ENCODE measurements around the gene PHTF2.
"Not testable (repeated sequence)": the region's sequence is repeated elsewhere in the genome, so short reads cannot be mapped to it uniquely, and the experiment has no call there.

Gene PHTF2

DNA sequence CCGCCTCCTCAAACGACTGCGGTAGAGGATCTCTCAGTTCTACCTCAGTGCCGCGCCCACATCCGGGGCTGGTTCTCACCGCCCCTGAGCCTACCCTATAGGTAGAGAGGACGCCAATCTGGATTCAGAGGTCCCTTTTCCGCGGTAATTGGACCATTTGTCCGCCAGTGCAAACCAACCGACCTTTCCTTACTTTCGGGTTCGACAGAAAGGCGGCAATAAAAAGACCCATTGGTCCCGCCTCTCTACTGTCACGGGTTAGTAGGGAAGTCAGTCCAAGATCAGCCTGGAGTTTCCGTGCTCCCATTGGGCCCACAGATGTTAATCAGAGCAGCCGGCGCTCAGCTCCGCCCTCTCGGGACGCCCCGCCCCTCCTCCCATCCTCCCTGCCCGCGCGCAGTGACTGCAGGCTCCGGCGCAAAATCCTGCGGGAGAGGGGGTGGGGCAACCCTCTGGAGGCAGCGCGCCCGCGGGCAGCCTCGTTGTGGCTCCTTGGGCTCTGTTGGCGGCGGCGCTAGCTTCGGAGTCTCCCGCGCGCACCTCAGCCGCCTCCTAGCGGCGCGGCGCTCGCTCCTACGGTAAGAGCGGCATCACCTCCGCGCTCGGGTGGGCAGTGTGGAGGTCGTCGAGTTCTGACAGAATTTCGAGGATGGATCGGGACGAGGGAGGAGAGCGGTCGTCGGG is at the start of gene PHTF2, which contains the start of gene TMEM60:
Gene PHTF2, plus strand, starts transcription at position 380 of the 684 bp plus-strand sequence.
Gene TMEM60, minus strand, starts transcription at position 41 of the 684 bp plus-strand sequence. CDS start 4,061 bp downstream, outside the sequence.
- peak; percentile 94 to 95 for DNase-seq

DNA sequence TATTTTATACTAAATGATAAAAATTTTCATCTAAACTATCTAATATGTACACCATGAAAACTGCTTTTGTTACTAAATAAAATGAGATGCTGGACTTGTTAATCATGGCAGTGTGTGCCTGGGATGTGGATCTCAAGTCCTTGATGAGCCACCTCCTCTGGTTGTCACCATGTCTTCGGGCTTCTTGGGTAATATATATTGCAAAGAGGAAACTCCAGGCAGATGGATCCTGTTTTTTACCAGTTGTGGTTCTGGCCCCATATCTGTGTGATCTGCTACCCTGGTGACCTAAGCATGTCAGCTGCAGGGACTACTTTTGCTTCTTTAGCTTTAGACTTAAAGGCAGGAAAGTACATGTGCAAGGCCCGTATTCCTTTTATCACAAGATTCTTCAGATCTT is 46.6 kb upstream of the PHTF2 start:
- no peak for DNase-seq

DNA sequence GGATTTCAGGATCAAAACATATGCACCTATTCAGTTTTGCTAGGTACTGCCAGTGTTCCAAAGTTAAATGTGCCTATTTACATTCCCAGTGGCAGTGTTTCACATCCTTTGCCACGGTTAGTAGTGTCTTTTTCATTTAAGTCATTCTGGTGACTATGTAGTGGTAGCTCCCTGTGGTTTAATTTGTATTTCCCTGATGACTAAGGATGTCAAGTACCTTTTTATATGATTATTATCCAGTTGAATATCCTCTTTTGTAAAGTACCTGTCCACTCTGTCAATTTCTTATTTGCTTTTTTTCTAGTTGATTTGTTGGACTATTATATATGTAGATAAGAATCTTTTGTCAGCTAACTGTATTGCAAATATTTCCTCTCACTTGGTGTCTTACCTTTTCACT is 45.4 kb upstream of the PHTF2 start:
- DNase-seq, result no peak

DNA sequence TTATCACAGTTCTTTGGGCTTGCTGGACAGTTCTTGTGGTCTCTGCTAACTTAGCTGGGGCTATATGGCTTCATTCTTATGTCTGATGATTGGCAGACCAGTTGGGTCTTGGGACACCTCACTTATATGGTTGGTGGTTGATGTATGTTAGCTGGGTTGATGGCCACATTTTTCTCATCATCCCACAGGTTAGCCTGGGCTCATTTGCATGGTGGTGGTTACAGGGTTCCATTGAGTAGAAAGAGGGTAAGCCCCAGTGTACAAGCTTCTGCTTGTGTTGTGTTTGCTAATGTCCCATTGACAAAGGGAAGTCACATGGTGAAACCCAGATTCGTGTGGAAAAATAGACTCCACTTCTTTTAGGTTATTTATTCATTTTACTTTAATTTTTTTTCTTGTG is 41.0 kb upstream of the PHTF2 start:
- no peak for DNase-seq

DNA sequence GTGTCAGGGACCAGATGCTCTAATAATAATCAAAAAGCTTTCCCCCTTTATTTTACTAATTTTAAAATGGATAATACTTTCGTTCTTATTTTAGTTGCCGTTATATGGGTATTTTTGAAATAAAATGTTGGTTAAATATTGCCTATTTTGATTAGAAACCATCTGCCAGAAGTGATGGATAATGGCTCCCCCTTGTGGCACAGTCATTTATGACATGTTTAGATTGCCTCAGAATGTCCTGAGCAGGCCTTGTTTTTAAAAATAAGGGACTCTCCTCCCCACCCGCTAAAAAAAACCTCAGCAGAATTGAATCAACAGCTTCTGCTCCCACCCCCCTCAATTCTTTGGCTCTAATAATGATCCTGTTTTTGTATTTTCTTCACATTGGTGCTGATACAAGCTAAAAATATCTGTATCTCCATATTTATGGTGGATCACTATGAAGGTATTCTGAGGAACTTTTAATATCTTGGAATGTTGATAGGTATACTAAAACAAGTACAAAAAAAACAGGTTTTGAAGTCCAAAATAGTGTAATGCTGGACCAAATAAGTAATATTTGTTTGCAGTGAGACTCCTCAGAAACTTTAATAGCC is 39.2 kb upstream of the PHTF2 start:
- peak; percentile 56 to 75 for DNase-seq

DNA sequence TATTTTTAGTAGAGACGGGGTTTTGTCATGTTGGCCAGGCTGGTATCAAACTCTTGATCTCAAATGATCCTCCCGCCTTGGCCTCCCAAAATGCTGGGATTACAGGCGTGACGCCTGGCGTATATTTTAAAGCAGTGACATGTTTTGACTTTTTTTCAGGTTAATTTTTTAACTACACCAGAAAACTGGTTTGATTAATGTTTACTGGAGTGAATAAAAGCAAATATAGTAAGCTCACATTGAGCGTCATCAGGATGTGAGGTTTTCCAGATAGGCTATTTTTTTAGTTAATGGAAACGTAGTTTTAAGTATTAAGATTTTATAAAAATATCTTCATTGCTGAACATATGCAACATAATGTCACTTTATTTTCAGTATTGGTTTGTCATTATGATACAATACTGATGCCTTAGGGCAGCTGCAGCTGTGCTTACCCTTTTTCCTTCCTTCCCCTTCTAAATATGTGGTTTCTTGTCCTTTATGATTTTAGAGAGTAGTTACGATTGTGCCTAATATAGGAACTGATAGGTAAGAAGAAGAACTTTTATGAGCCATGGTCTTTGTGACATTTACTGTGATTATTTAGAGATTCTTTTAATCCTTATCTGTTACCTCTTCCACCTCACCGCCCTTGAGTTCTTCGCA is 37.6 kb upstream of the PHTF2 start:
- no peak for DNase-seq

DNA sequence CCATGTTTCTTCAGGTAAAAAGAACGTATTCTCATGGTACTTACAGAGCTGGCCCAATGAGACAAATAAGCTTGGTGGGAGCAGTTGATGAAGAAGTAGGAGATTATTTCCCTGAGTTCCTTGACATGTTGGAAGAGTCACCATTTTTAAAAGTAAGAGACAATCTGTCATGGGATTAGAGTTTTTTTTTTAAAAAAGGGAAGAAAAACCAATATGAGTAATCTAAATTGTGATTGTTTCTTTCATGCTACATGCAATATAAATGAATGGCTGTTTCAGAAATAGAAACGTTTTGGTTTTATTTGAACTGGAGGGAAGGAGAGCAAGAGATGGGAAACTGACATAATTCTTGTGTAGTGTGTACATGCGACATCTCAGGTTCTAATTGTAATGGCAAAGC is 33.1 kb upstream of the PHTF2 start:
- DNase-seq, result no peak

DNA sequence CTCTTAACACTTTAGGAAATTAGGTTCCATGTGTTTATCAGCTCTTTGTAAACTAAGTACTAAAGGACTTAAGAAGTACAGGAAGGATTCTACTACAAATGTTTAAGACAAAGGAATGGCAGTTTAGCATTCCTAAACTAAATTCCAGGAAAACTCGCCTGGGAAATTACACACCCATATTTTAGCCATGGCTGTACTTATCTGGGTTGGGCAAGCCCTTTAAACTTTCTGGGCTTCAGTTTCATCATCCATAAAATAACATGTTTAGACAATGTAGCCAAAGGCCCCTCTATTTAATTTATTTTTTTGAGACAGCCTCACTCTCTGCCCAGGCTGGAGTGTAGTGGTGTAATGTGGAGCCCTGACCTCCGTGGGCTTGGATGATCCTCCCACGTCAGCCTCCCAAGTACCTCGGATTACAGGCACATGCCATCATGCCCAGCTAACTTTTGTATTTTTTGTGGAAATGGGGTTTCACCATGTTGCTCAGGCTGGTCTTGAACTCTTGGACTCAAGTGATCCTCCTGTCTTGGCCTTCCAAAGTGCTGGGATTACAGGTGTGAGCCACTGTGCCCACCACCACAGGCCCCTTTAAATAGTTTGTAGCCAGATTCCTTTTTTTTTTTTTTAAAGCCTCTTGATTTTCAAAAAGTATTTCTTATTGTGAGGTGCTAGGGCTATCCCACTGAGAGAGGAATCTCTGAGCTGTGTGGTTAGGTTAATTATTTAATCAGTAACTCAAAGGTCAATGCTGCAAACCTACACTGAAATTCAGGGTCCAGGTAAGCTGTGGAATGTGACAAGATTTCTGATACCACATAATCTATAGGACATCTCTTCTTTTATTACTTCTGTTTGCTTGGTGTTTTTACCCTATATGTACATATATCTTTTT is 32.4 kb upstream of the PHTF2 start:
- no peak for DNase-seq

DNA sequence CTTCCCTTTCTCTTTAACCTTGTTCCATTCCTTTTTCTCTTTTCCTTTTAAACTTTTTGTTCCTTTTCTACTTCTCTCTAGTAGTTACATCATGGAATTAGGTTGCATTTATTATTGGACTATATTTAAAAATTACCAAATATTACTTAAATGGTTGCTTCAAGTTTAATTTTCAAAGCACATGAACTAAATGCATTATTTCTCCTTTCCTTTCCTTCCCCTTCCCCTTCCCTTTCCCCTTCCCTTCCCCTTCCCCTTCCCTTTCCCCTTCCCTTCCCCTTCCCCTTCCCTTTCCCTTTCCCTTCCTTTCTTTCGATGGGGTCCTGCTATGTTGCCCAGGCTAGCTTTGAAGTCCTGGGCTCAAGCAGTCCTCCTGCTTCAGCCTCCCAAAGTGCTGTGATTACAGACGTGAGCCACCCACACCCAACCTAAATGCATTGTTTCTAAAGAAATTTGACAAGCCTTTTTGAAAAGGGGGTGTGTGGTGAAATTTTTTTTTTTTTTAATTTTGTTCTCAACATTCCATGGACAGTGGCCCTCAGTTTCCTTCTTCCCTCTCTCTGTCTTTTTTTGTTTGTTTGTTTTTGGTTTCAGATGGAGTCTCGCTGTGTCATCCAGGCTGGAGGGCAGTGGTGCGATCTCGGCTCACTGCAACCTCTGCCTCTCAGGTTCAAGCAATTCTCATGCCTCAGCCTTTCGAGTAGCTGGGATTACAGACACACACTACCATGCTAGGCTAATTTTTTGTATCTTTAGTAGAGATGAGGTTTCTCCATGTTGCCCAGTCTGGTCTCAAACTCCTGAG is 31.6 kb upstream of the PHTF2 start:
- DNase-seq, result no peak

DNA sequence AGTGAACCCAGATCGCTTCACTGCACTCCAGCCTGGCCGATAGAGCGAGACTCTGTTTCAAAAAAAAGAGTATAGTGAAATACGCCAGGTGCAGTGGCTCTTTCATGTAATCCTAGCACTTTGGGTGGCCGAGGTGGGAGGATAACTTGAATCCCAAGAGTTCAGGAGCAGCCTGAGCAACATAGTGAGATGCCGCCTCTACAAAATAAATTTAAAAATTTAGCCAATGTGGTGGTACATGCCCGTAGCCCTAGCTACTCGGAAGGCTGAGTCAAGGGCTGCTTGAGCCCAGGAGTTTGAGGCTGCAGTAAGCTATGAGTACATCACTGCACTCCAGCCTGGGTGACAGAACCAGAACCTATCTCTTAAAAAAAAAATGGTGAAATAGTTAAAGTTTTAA is 28.3 kb upstream of the PHTF2 start:
- no peak for DNase-seq

DNA sequence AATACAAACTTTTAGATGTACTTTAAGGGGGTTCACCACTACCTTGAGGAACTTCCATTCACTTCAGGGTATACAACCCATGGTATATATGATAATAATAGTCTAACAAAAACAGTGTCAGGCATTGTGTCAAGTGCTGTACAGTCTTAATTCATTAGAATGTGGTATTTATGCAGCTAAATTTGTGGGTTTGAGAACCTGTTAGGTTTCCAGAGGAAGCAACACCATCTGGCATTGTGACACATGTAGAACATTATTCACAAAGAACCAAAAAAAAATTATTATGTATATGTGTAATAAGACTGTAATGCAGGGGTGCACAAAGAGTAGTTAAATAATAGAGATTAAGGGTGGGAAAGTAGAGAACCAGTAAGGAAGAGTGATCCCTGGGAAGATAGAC is 26.7 kb upstream of the PHTF2 start:
- DNase-seq, result no peak

DNA sequence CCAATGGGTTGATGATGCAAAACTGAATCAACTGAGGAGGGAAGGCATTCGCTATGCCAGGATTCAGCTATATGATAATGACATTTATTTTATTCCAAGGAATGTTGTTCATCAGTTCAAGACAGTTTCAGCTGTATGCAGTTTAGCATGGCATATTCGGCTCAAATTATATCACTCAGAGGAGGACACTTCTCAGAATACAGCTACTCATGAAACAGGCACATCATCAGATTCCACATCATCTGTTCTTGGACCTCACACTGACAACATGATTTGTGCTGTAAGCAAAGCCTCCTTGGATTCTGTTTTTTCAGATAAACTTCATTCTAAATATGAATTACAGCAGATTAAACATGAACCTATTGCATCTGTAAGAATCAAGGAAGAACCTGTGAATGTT is 20.0 kb upstream of the PHTF2 start:
- DNase-seq, result no peak

DNA sequence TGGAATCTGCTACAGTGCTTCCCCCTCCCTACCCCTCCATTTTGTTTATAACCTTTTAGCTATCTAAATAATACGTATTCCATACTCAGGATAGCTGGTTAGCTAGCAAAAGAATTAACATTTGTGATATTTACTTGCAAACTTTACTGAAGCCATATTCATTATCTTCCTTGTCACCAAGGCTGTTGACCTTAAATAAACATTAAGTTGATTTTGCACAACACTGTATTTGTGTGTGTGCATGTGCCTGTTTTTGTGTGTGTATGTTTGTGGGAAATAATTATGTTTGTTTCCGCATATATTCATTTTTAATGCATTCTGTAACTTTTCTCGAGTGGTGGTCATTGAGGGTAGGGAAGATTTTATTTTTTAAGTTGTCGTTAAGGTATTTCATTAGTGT is 16.2 kb upstream of the PHTF2 start:
- no peak for DNase-seq

DNA sequence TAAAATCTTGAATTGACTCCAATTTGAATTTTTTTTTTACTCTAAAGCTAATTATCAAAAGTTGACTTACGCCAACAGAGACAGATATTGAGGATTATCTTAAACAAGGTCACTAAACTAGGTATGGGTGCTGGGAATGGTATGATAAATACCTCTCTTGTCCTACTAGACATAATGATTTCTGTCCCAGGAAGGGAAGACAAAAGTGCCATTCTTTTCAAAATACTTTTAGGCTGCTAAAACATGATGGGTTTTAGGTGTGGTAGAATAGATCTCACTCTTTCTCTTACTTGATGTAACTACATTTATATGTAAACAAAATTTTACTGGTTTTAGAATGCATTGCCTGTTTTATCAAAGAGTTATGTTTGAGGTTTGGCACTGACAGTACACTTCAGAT is 15.5 kb upstream of the PHTF2 start:
- no peak for DNase-seq

DNA sequence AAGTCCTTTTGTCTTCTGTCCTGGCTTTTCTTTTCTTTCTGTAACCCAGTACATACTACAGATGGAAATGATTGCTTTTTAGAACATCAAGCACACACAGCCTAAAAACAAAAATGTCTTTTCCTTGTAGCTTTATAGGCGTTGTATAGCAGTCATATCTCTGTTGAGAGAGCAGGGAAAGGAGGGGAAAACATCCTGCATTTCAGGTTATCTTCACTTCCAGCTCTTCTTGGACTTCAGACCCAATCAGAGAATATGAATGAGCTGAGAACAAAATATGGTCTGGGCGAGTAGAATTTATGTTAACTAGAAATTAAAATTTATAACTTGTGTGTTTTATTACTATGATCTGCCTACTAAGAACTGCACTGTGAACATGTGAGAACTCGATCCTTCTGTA is 15.0 kb upstream of the PHTF2 start:
- no peak for DNase-seq

DNA sequence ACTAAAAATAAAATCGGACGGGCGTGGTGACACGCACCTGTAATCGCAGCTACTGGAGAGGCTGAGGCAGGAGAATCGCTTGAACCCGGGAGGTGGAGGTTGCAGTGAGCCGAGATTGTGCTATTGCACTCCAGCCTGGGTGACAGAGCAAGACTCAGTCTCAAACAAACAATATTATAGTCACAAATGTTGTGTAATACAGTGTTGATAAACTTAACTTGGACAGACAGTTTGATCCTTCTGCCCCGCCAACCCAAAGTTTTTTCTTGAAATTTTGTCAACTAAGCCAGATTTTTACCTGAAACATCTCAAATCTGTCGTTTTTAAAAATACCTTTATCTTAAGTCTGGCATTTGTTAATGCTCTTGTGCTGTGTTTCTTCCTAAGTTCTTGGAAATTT is 14.1 kb upstream of the PHTF2 start:
- not testable (repeated sequence) for DNase-seq

DNA sequence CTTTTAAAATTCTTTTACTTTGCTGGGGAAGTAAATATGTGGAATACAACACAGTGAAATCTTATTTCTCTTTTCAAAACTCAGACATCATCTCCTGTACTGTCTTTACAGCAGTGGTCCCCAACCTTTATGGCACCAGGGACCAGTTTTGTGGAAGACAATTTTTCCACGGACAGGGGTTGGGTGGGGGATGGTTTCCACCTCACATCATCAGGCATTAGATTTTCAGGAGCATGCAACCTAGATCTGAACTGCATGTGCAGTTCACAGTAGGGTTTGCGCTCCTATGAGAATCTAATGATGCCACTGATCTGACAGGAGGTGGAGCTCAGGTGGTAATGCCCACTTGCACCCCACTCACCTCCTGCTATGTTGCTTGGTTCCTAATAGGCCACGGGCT is 12.6 kb upstream of the PHTF2 start:
- no peak for DNase-seq

DNA sequence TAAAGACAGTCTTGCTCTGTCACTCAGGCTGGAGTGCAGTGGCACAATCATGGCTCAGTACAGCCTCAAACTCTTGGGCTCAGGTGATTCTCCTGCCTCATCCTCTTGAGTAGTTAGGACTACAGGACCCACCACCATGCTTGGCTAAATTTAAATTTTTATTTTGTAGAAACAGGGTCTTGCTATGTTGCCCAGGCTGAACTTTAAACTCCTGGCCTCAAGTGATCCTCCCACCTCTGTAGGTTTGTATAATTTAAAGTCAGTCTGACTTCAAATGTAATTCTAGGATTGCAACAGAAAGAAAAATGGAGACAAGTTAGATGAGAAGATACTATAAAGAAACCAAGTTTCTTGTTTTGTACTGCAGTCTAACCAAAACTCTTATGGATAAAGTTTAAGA is 11.8 kb upstream of the PHTF2 start:
- no peak for DNase-seq

DNA sequence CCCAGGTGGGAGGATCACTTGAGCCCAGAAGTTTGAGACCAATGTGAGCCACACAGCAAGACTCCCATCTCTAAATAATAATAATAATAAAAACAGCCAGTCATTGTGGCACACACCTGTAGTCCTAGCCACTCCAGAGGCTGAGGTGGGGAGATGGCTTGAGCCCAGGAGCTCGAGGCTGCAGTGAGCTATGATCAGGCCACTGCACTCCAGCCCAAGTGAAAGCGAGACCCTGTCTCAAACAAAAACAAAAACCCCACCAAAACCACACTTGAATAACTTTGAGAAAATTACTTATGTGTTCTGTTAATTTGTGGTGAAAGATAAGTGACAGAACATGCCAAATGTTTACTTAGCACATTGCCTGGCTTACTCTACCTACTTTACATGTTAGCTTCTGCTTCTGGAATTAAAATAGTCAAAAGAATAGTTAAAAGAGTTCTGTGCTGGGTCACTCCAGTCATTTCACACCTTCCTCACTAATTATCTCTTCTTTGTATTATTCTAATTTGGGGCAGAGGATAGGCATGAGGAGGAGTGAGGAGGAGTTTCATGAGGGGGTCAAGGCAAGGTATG is 10.2 kb upstream of the PHTF2 start:
- DNase-seq, result no peak

DNA sequence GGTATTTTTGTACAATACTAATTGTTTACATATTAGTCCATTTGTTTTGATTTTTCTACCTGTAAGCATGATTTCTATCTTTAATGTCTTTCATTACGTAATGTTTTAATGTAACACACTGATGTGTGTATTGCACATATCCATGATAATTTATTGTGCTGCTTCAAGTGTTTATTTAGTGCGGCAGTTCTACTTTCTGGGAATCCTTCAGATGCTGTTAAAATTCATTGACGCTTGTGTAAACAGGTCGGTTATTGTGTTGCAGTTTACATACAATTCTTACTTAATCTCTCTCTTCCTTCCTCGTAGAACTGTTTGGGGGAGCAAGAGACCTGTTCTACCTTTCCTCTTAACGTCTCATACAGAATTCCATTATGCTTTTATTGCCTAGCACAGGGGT is 7.2 kb upstream of the PHTF2 start:
- DNase-seq, result no peak

DNA sequence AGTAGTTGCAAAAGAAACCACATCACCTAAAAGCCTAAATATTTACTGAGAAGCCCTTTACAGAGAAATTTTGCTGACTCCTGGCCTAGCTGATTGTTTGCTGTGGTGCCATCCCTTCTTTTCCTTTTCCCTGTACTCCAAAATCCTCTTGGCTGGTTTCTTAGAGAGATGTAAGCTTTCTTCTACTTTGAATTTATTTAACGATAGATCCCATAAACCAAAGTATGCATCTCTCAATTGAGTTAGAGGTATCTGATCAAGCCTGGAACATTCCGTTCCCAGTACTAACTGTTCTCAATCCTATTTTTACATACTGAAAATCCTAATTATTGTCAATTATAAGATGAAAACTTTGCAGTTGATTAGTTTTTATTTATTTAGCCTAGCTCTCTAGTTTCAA is 6.6 kb upstream of the PHTF2 start:
- DNase-seq, result no peak

DNA sequence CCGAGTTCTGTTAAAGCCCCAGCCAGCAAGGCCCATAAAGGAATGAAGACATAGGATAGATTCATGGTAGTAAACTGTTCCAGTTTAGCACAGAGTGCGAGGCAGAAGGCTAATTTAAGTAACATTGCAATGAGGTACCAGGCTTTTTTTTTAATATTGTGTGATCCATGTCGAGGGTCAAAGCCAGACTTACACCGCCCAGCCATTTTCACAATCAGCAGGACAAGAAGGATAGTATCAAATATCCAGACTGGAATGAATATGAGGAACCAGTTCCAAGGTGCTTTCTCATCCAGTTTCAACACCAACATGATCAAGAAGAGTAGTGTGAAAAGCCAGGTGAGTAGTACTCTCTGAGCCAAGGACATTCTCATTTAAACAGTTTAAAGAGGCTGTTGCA is 4.6 kb upstream of the PHTF2 start:
- no peak for DNase-seq
